Mesothelial cell of epicardium (in vitro differentiated cells): ENCODE data around the gene HSD11B1L. TPM values are rescaled to one million over a fixed set of nuclear protein-coding genes. Genes with fewer than 3 reads are reported as not detected.
"Not testable (repeated sequence)": the region's sequence is repeated elsewhere in the genome, so short reads cannot be mapped to it uniquely, and the experiment has no call there.

ENCODE experiments used
- DNase-seq, 2 experiments: peaks; one replicate each; pipeline ENCODE4 v3.0.0; 2021; ENCODE audit warnings: low spot score in 2 of 2; ENCODE audit not compliant: unreplicated experiment in 2 of 2
- H3K27ac Mint-ChIP-seq: 2 replicates; pipeline ENCODE4 v1.8.0; 2021; ENCODE audit warnings: mixed read lengths
- H3K27me3 Mint-ChIP-seq: 2 replicates; pipeline ENCODE4 v1.8.0; 2021; ENCODE audit warnings: low read depth, mixed read lengths
- H3K36me3 Mint-ChIP-seq: 2 replicates; pipeline ENCODE4 v1.8.0; 2021; ENCODE audit warnings: mixed read lengths
- H3K4me1 Mint-ChIP-seq: 2 replicates; pipeline ENCODE4 v1.8.0; 2021; ENCODE audit warnings: mixed read lengths
- H3K4me3 Mint-ChIP-seq: 2 replicates; pipeline ENCODE4 v1.8.0; 2021; ENCODE audit warnings: mild to moderate bottlenecking, moderate library complexity, mixed read lengths
- H3K9me3 Mint-ChIP-seq: 2 replicates; pipeline ENCODE4 v1.8.0; 2021; ENCODE audit warnings: mixed read lengths
- CTCF ChIP-seq: fragments of 200-600 bp; sonication (generic); IDR thresholded peaks from one replicate; pipeline ENCODE4 v1.5.0; 2021; ENCODE audit warnings: antibody characterized with exemption; ENCODE audit not compliant: unreplicated experiment
- total RNA-seq: library from RNA; stranded (reverse); gene quantifications from 3 replicates; pipeline ENCODE4 v1.2.1, GENCODE V29; 2021

HSD11B1L gene
- total RNA-seq, 1 donor from 2014 or later: 16.0 TPM

- Mint-ChIP-seq H3K4me3 (no peak overlapping the region), H3K27ac (no peak overlapping the region), H3K9me3 (no peaks in the 10 kb centered on the region), H3K4me1 (peaks cover 4% of the 10 kb centered on the region), H3K36me3 (peaks cover 11% of the 10 kb centered on the region), H3K27me3 (no peaks in the 10 kb centered on the region)
- no peak for DNase-seq
- no peak for TF ChIP-seq CTCF
These were observed 16.4 kb downstream of the HSD11B1L start for GRCh38 chr19:5697022-5697889.

- no peaks in the 10 kb centered on the region for H3K9me3 Mint-ChIP-seq
- H3K36me3 Mint-ChIP-seq: peaks cover 13% of the 10 kb centered on the region
- no peak for TF ChIP-seq CTCF
- H3K27me3 Mint-ChIP-seq: no peaks in the 10 kb centered on the region
- no peak overlapping the region for H3K27ac Mint-ChIP-seq
- no peaks in the 10 kb centered on the region for H3K4me1 Mint-ChIP-seq
- DNase-seq: no peak
- H3K4me3 Mint-ChIP-seq: no peak overlapping the region
These were observed 17.2 kb downstream of the HSD11B1L start for GRCh38 chr19:5697890-5698634.

- no peak for DNase-seq
- Mint-ChIP-seq H3K27me3 (no peaks in the 10 kb centered on the region), H3K36me3 (peaks cover 19% of the 10 kb centered on the region), H3K4me3 (no peak overlapping the region), H3K27ac (no peak overlapping the region), H3K9me3 (no peaks in the 10 kb centered on the region), H3K4me1 (no peaks in the 10 kb centered on the region)
- TF ChIP-seq CTCF: no peak
These were observed 18.0 kb downstream of the HSD11B1L start for GRCh38 chr19:5698635-5699422.

GRCh38 chr19:5700455-5701092, 19.7 kb downstream of the HSD11B1L start:
- Mint-ChIP-seq H3K27me3 (no peaks in the 10 kb centered on the region), H3K9me3 (no peaks in the 10 kb centered on the region), H3K36me3 (peaks cover 21% of the 10 kb centered on the region), H3K4me1 (no peaks in the 10 kb centered on the region), H3K27ac (no peak overlapping the region), H3K4me3 (no peak overlapping the region)
- no peak for DNase-seq
- TF ChIP-seq CTCF: no peak

- H3K27me3 Mint-ChIP-seq, H3K27ac Mint-ChIP-seq, DNase-seq, H3K4me3 Mint-ChIP-seq, H3K9me3 Mint-ChIP-seq, H3K4me1 Mint-ChIP-seq: not testable (repeated sequence)
- peaks cover 24% of the 10 kb centered on the region for H3K36me3 Mint-ChIP-seq
These were observed 21.2 kb downstream of the HSD11B1L start for GRCh38 chr19:5702053-5702410.
